A549 (cell line): ENCODE measurements around the gene WASF3.

ENCODE experiments used
- CBX2 ChIP-seq: fragments of 200-600 bp; sonication (generic); IDR thresholded peaks from 2 replicates; pipeline ENCODE4 v1.6.1; 2016; ENCODE audit warnings: low read depth, mild to moderate bottlenecking, borderline replicate concordance
- CBX8 ChIP-seq: fragments of 200-600 bp; sonication (generic); IDR thresholded peaks from 2 replicates; pipeline ENCODE4 v1.6.1; 2016
- CTCF ChIP-seq: fragments of >200 bp; sonication (Bioruptor Twin); formaldehyde crosslinking; IDR thresholded peaks from 3 replicates; pipeline ENCODE4 v1.5.1; 2016
- POLR2A ChIP-seq: IDR thresholded peaks from 2 replicates; pipeline ENCODE4 v1.6.1; 2012; ENCODE audit warnings: mild to moderate bottlenecking, low read length
- RFX5 ChIP-seq: fragments of 450-650 bp; IDR thresholded peaks from 2 replicates; pipeline ENCODE4 v1.7.1; 2014; ENCODE audit warnings: antibody characterized with exemption, mild to moderate bottlenecking, moderate library complexity
- RNF2 ChIP-seq: fragments of 200-600 bp; sonication (generic); IDR thresholded peaks from 2 replicates; pipeline ENCODE4 v1.6.1; 2016; ENCODE audit warnings: low read depth, mild to moderate bottlenecking, antibody characterized with exemption, moderate library complexity, borderline replicate concordance
- TP53 ChIP-seq: fragments of 250-450 bp; sonication (Bioruptor Pico); IDR thresholded peaks from 2 replicates; pipeline ENCODE4 v1.5.0; 2021; ENCODE audit warnings: mild to moderate bottlenecking, moderate library complexity

GRCh38 chr13:26558074-26558805, 757 bp downstream of the WASF3 start:
- TF ChIP-seq CTCF (no peak), POLR2A (no peak), CBX8 (no peak), TP53 (CRISPR knock-in tag) (no peak), RFX5 (no peak), RNF2 (no peak), CBX2 (no peak)
